H1 (cell line): ENCODE results near the gene KCNE5.

ENCODE experiments used
- CBX5 ChIP-seq: fragments of 300-800, 300-1000 bp; sonication (generic); IDR thresholded peaks from 2 replicates; pipeline ENCODE4 v1.7.1; 2016; ENCODE audit warnings: antibody characterized with exemption, low read length, low read depth
- KDM5A ChIP-seq: fragments of 200-600 bp; IDR thresholded peaks from 2 replicates; pipeline ENCODE4 v1.7.1; 2012; ENCODE audit warnings: mild to moderate bottlenecking, low read length, inconsistent platforms, mixed read lengths
- MAFK ChIP-seq: IDR thresholded peaks from 2 replicates; pipeline ENCODE4 v1.6.1; 2012; ENCODE audit warnings: low read depth, mild to moderate bottlenecking, improper control_type of control experiment, low read length
- POLR2A ChIP-seq, 2 experiments: IDR thresholded peaks; 1 replicate in 1 of 2; 2 replicates in 1 of 2; pipeline ENCODE4 v1.6.1; 2011; ENCODE audit warnings: low read depth in 2 of 2, low read length in 2 of 2, mild to moderate bottlenecking in 2 of 2; ENCODE audit errors: control extremely low read depth in 1 of 2
- POLR2AphosphoS5 ChIP-seq: IDR thresholded peaks from 2 replicates; pipeline ENCODE4 v1.6.1; 2011; ENCODE audit warnings: low read depth, low read length
- RFX5 ChIP-seq: IDR thresholded peaks from 2 replicates; pipeline ENCODE4 v1.6.1; 2011; ENCODE audit warnings: low read depth, low read length, improper control_type of control experiment, borderline replicate concordance
- RXRA ChIP-seq: IDR thresholded peaks from 2 replicates; pipeline ENCODE4 v1.6.1; 2011; ENCODE audit warnings: low read depth, mild to moderate bottlenecking, low read length, moderate library complexity; ENCODE audit not compliant: insufficient read depth
- TBP ChIP-seq: IDR thresholded peaks from 2 replicates; pipeline ENCODE4 v1.6.1; 2011; ENCODE audit warnings: low read depth, low read length, improper control_type of control experiment
- TF ChIP-seq, protein P1 (sequence below), 3 experiments: IDR thresholded peaks; 1 replicate in 2 of 3; 2 replicates in 1 of 3; pipeline versions ENCODE4 v1.5.1 to v1.6.1; 2011; ENCODE audit warnings: low read length in 3 of 3, mild to moderate bottlenecking in 3 of 3, inconsistent platforms in 2 of 3, low read depth in 1 of 3, moderate library complexity in 1 of 3; ENCODE audit not compliant: insufficient read depth in 1 of 3; ENCODE audit errors: control extremely low read depth in 1 of 3

DNA sequence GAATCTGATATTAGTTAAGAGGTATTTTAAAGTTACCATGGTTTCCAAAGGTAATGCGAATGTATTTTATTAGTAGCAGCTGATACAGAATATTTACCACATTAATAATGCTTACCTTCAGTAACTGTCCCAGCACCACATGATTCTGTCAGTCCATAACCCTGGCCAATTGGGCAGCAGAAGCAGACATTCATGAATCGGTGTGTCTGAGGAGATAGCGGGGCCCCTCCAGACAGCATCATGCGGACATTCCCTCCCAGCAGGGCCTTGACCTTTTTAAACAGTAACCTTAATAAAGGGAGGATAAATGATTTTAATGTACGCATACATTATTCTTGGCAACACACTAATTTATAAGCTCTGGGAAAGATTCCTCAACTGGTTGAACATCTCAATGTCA lies 43.0 kb upstream of the KCNE5 start:
- TF ChIP-seq RFX5 (no peak), TBP (no peak), POLR2A (IDR thresholded peaks at IDR 0.05; ENCODE audit: control extremely low read depth in 1 of 2, low read depth in 2 of 2, low read length in 2 of 2) (no peak), MAFK (no peak), RXRA (no peak), KDM5A (no peak), POLR2AphosphoS5 (no peak), CBX5 (no peak)
- TF ChIP-seq, protein P1, sequence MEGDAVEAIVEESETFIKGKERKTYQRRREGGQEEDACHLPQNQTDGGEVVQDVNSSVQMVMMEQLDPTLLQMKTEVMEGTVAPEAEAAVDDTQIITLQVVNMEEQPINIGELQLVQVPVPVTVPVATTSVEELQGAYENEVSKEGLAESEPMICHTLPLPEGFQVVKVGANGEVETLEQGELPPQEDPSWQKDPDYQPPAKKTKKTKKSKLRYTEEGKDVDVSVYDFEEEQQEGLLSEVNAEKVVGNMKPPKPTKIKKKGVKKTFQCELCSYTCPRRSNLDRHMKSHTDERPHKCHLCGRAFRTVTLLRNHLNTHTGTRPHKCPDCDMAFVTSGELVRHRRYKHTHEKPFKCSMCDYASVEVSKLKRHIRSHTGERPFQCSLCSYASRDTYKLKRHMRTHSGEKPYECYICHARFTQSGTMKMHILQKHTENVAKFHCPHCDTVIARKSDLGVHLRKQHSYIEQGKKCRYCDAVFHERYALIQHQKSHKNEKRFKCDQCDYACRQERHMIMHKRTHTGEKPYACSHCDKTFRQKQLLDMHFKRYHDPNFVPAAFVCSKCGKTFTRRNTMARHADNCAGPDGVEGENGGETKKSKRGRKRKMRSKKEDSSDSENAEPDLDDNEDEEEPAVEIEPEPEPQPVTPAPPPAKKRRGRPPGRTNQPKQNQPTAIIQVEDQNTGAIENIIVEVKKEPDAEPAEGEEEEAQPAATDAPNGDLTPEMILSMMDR (IDR thresholded peaks at IDR 0.05; ENCODE audit: control extremely low read depth in 1 of 3, insufficient read depth in 1 of 3, low read depth in 1 of 3, low read length in 3 of 3): no peak
